ENCODE data around the gene TRAPPC2B. TPM values are rescaled to one million over a fixed set of nuclear protein-coding genes. Genes with fewer than 3 reads are reported as not detected.

TRAPPC2B gene
- total and polyA plus RNA-seq, 2 donors (not counting 1 experiment from before 2014, with no cell fraction given) = 13.4 to 14.0 TPM

- H3K9me3 ChIP-seq (ENCODE audit: control insufficient read depth, insufficient read depth, low read depth, low read length) = no peaks in the 10 kb centered on the region
- no peak for DNase-seq (ENCODE audit: low read depth in 2 of 2)
- no peak overlapping the region for H3K27ac ChIP-seq (ENCODE audit: insufficient read depth, low read length)
- H2AFZ ChIP-seq (ENCODE audit: low read length) = no peak overlapping the region
- no peak overlapping the region for H3K4me3 ChIP-seq (replicated peaks in 1 of 4; ENCODE audit: control extremely low read depth in 1 of 4, insufficient read depth in 1 of 4, low read depth in 3 of 4, low read length in 4 of 4)
- peaks cover 15% of the 10 kb centered on the region for H3K36me3 ChIP-seq (ENCODE audit: control insufficient read depth, insufficient read depth, low read length)
- H3K79me2 ChIP-seq (ENCODE audit: control insufficient read depth, insufficient read depth, low read length) = peaks cover 29% of the 10 kb centered on the region
- TF ChIP-seq EZH2 (IDR thresholded peaks at IDR 0.05; ENCODE audit: low read length, missing control alignments) = no peak
- no peak for TF ChIP-seq CTCF (conservative IDR thresholded peaks at IDR 0.05 in 1 of 2, IDR thresholded peaks at IDR 0.05 in 1 of 2; ENCODE audit: low read depth in 1 of 2, low read length in 2 of 2)
- no peak overlapping the region for H3K4me2 ChIP-seq (ENCODE audit: extremely low read depth, insufficient read depth, low read length)
- H3K4me1 ChIP-seq (ENCODE audit: control insufficient read depth, extremely low read depth, insufficient read depth, low read length) = no peaks in the 10 kb centered on the region
- no peak overlapping the region for H3K9ac ChIP-seq (ENCODE audit: insufficient read depth, low read length)
- no peaks in the 10 kb centered on the region for H4K20me1 ChIP-seq (ENCODE audit: control insufficient read depth, extremely low read depth, insufficient read depth, low read length)
- H3K27me3 ChIP-seq (ENCODE audit: control insufficient read depth, insufficient read depth, low read length) = no peaks in the 10 kb centered on the region
Observed at GRCh38 chr19:57355916-57356315, 7.4 kb upstream of the TRAPPC2B start.

- no peak for TF ChIP-seq CTCF (conservative IDR thresholded peaks at IDR 0.05 in 1 of 2, IDR thresholded peaks at IDR 0.05 in 1 of 2; ENCODE audit: low read depth in 1 of 2, low read length in 2 of 2)
- TF ChIP-seq EZH2 (IDR thresholded peaks at IDR 0.05; ENCODE audit: low read length, missing control alignments) = no peak
- Histone ChIP-seq H4K20me1 (ENCODE audit: control insufficient read depth, extremely low read depth, insufficient read depth, low read length) (no peaks in the 10 kb centered on the region), H3K9ac (ENCODE audit: insufficient read depth, low read length) (no peak overlapping the region), H3K27me3 (ENCODE audit: control insufficient read depth, insufficient read depth, low read length) (no peaks in the 10 kb centered on the region), H2AFZ (ENCODE audit: low read length) (no peak overlapping the region), H3K79me2 (ENCODE audit: control insufficient read depth, insufficient read depth, low read length) (peaks cover 16% of the 10 kb centered on the region), H3K4me1 (ENCODE audit: control insufficient read depth, extremely low read depth, insufficient read depth, low read length) (peaks cover under 1% of the 10 kb centered on the region), H3K9me3 (ENCODE audit: control insufficient read depth, insufficient read depth, low read depth, low read length) (no peaks in the 10 kb centered on the region), H3K27ac (ENCODE audit: insufficient read depth, low read length) (no peak overlapping the region), H3K4me2 (ENCODE audit: extremely low read depth, insufficient read depth, low read length) (no peak overlapping the region), H3K4me3 (replicated peaks in 1 of 4; ENCODE audit: control extremely low read depth in 1 of 4, insufficient read depth in 1 of 4, low read depth in 3 of 4, low read length in 4 of 4) (no peak overlapping the region), H3K36me3 (ENCODE audit: control insufficient read depth, insufficient read depth, low read length) (peaks cover 15% of the 10 kb centered on the region)
- no peak for DNase-seq (ENCODE audit: low read depth in 2 of 2)
Observed at GRCh38 chr19:57357406-57357805, 5.9 kb upstream of the TRAPPC2B start.

- no peak overlapping the region for H2AFZ ChIP-seq (ENCODE audit: low read length)
- no peak overlapping the region for H3K4me3 ChIP-seq (replicated peaks in 1 of 4; ENCODE audit: control extremely low read depth in 1 of 4, insufficient read depth in 1 of 4, low read depth in 3 of 4, low read length in 4 of 4)
- no peaks in the 10 kb centered on the region for H4K20me1 ChIP-seq (ENCODE audit: control insufficient read depth, extremely low read depth, insufficient read depth, low read length)
- peaks cover 13% of the 10 kb centered on the region for H3K36me3 ChIP-seq (ENCODE audit: control insufficient read depth, insufficient read depth, low read length)
- H3K4me2 ChIP-seq (ENCODE audit: extremely low read depth, insufficient read depth, low read length) = no peak overlapping the region
- no peak for TF ChIP-seq CTCF (conservative IDR thresholded peaks at IDR 0.05 in 1 of 2, IDR thresholded peaks at IDR 0.05 in 1 of 2; ENCODE audit: low read depth in 1 of 2, low read length in 2 of 2)
- TF ChIP-seq EZH2 (IDR thresholded peaks at IDR 0.05; ENCODE audit: low read length, missing control alignments) = no peak
- no peak overlapping the region for H3K9ac ChIP-seq (ENCODE audit: insufficient read depth, low read length)
- H3K9me3 ChIP-seq (ENCODE audit: control insufficient read depth, insufficient read depth, low read depth, low read length) = no peaks in the 10 kb centered on the region
- peaks cover 3% of the 10 kb centered on the region for H3K4me1 ChIP-seq (ENCODE audit: control insufficient read depth, extremely low read depth, insufficient read depth, low read length)
- DNase-seq (ENCODE audit: low read depth in 2 of 2) = no peak
- no peak overlapping the region for H3K27ac ChIP-seq (ENCODE audit: insufficient read depth, low read length)
- H3K79me2 ChIP-seq (ENCODE audit: control insufficient read depth, insufficient read depth, low read length) = peaks cover 10% of the 10 kb centered on the region
- no peaks in the 10 kb centered on the region for H3K27me3 ChIP-seq (ENCODE audit: control insufficient read depth, insufficient read depth, low read length)
Observed at GRCh38 chr19:57359300-57359699, 4.1 kb upstream of the TRAPPC2B start.

Measured in fibroblast of lung (primary cell).